HepG2 (cell line): ENCODE measurements around the gene GPC6. TPM values are rescaled to one million over a fixed set of nuclear protein-coding genes. Genes with fewer than 3 reads are reported as not detected.
A peak's percentile ranks its signal among the peaks of the same experiment; 100 is the strongest.

ENCODE experiments used
- CEBPG ChIP-seq: IDR thresholded peaks from 2 replicates; pipeline ENCODE4 v1.6.1; 2016
- EP300 ChIP-seq, 3 experiments: sonication (generic) in 1 of 3; formaldehyde crosslinking in 1 of 3; IDR thresholded peaks; 2 replicates each; pipeline versions ENCODE4 v1.5.1 to v1.6.1; 2011 to 2020; ENCODE audit warnings: low read depth in 2 of 3, low read length in 2 of 3, borderline replicate concordance in 1 of 3, improper control_type of control experiment in 1 of 3, mild to moderate bottlenecking in 1 of 3, missing genetic modification reagents in 1 of 3, moderate library complexity in 1 of 3
- ISL2 ChIP-seq: sonication (generic); formaldehyde crosslinking; IDR thresholded peaks from 2 replicates; pipeline ENCODE4 v1.5.0; 2020; ENCODE audit warnings: missing genetic modification reagents
- PATZ1 ChIP-seq: sonication (generic); formaldehyde crosslinking; IDR thresholded peaks from 2 replicates; pipeline ENCODE4 v1.4.0; 2020; ENCODE audit warnings: missing genetic modification reagents
- POGK ChIP-seq: sonication (generic); formaldehyde crosslinking; conservative IDR thresholded peaks from 2 replicates; pipeline ENCODE4 v1.8.0; 2022; ENCODE audit warnings: mild to moderate bottlenecking, moderate library complexity, missing genetic modification reagents
- POGZ ChIP-seq: sonication (generic); formaldehyde crosslinking; IDR thresholded peaks from 2 replicates; pipeline ENCODE4 v1.4.0; 2020; ENCODE audit warnings: mild to moderate bottlenecking, missing genetic modification reagents
- RARA ChIP-seq: IDR thresholded peaks from 2 replicates; pipeline ENCODE4 v1.6.1; 2016; ENCODE audit warnings: missing genetic modification reagents, missing compliant biosample characterization
- RFXANK ChIP-seq: IDR thresholded peaks from 2 replicates; pipeline ENCODE4 v1.6.1; 2016
- SP4 ChIP-seq: sonication (generic); formaldehyde crosslinking; IDR thresholded peaks from 2 replicates; pipeline ENCODE4 v1.8.1; 2023; ENCODE audit warnings: mild to moderate bottlenecking, missing genetic modification reagents
- XRCC5 ChIP-seq: fragments of 200-400 bp; formaldehyde crosslinking; optimal IDR thresholded peaks from 2 replicates; pipeline ENCODE3; 2017; ENCODE audit warnings: mild to moderate bottlenecking, low read length
- ZFP36L1 ChIP-seq: sonication (generic); formaldehyde crosslinking; IDR thresholded peaks from 2 replicates; pipeline ENCODE4 v1.8.0; 2022; ENCODE audit warnings: mild to moderate bottlenecking, missing genetic modification reagents, moderate library complexity
- ZNF232 ChIP-seq: sonication (generic); formaldehyde crosslinking; IDR thresholded peaks from 2 replicates; pipeline ENCODE4 v1.4.0; 2020; ENCODE audit warnings: missing genetic modification reagents, borderline replicate concordance
- ZNF382 ChIP-seq: sonication (generic); formaldehyde crosslinking; IDR thresholded peaks from 2 replicates; pipeline ENCODE4 v1.5.0; 2020; ENCODE audit warnings: missing genetic modification reagents, mild to moderate bottlenecking, borderline replicate concordance
- ZNF557 ChIP-seq: sonication (generic); formaldehyde crosslinking; IDR thresholded peaks from 2 replicates; pipeline ENCODE4 v1.4.0; 2020; ENCODE audit warnings: missing genetic modification reagents
- ZNF749 ChIP-seq: sonication (generic); formaldehyde crosslinking; IDR thresholded peaks from 2 replicates; pipeline ENCODE4 v1.8.0; 2022; ENCODE audit warnings: mild to moderate bottlenecking, missing genetic modification reagents, moderate library complexity, borderline replicate concordance
- ZNF841 ChIP-seq: sonication (generic); formaldehyde crosslinking; IDR thresholded peaks from 2 replicates; pipeline ENCODE4 v1.8.1; 2023; ENCODE audit warnings: missing genetic modification reagents, borderline replicate concordance
- polyA plus RNA-seq, 8 experiments: library from polyadenylated mRNA; depleted of rRNA in 3 of 8; stranded (reverse) in 7 of 8; unstranded in 1 of 8; fragments of >200 nt; fragmentation: Illumina TruSeq in 4 of 8; extraction: Trizol in 4 of 8; gene quantifications; 2 replicates each; pipeline versions ENCODE4 v1.2.1 to v1.2.3, GENCODE V29; 2011 to 2016; ENCODE audit warnings: low read depth in 4 of 8, missing spikeins in 1 of 8, mixed read lengths in 1 of 8; ENCODE audit not compliant: insufficient read depth in 1 of 8
- total RNA-seq, 5 experiments: library from RNA; depleted of rRNA; stranded (reverse); fragments of >200 nt; fragmentation: Illumina TruSeq; extraction: Trizol; gene quantifications; 2 replicates each; pipeline ENCODE4 v1.2.3, GENCODE V29; 2016; ENCODE audit warnings: low read depth in 1 of 5
- TF ChIP-seq, protein P1 (sequence below): sonication (generic); formaldehyde crosslinking; IDR thresholded peaks from 2 replicates; pipeline ENCODE4 v1.5.0; 2020; ENCODE audit warnings: mild to moderate bottlenecking, missing genetic modification reagents, borderline replicate concordance
- TF ChIP-seq, protein P2 (sequence below): sonication (generic); formaldehyde crosslinking; IDR thresholded peaks from 2 replicates; pipeline ENCODE4 v1.8.0; 2022; ENCODE audit warnings: low read depth, missing genetic modification reagents

GPC6 gene
- total and polyA plus RNA-seq, 2 of the 13 experiments (the other 11 are each of a cell fraction or from before 2014, with no cell fraction given): 24.5 to 33.9 TPM

DNA sequence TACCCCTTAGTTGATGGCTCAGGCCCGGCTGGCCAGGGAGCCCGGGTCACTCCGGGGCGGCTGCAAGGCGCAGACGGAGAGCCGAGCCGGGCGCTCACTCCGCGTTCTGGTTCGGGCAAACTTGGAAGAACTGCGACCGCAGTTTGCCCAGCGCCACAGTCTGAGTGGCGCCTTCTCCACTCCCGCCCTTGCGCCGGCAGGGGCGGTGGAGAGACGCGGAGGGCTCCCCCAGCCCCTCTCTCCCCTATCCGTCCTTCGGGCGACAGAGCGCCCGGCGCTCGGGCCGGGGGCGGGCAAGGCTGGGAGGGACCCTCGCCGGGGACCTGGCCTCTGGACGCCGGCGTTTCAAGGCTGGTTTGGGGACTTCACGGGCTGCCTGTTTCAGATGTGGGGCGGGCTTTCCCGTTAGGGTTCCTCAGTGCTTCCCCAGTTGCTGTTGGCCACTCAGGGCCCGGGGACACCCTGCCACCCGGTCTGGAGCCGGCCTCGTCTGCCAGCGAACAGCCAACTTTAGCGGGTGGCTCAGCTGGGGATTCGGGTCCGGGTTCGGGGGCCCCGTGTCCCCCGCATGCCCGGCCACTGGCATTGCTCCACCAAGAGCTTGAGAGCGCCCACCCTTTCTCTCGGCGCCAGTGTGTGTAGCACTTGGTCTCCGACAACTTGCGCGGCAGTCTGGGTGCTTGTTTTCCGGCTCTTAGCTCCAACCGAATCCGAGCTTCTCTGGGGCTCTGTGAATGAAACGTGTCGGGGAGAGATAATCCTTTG, 1.5 kb downstream of the GPC6 start (continued):
- TF ChIP-seq, protein P1, sequence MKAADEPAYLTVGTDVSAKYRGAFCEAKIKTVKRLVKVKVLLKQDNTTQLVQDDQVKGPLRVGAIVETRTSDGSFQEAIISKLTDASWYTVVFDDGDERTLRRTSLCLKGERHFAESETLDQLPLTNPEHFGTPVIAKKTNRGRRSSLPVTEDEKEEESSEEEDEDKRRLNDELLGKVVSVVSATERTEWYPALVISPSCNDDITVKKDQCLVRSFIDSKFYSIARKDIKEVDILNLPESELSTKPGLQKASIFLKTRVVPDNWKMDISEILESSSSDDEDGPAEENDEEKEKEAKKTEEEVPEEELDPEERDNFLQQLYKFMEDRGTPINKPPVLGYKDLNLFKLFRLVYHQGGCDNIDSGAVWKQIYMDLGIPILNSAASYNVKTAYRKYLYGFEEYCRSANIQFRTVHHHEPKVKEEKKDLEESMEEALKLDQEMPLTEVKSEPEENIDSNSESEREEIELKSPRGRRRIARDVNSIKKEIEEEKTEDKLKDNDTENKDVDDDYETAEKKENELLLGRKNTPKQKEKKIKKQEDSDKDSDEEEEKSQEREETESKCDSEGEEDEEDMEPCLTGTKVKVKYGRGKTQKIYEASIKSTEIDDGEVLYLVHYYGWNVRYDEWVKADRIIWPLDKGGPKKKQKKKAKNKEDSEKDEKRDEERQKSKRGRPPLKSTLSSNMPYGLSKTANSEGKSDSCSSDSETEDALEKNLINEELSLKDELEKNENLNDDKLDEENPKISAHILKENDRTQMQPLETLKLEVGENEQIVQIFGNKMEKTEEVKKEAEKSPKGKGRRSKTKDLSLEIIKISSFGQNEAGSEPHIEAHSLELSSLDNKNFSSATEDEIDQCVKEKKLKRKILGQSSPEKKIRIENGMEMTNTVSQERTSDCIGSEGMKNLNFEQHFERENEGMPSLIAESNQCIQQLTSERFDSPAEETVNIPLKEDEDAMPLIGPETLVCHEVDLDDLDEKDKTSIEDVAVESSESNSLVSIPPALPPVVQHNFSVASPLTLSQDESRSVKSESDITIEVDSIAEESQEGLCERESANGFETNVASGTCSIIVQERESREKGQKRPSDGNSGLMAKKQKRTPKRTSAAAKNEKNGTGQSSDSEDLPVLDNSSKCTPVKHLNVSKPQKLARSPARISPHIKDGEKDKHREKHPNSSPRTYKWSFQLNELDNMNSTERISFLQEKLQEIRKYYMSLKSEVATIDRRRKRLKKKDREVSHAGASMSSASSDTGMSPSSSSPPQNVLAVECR (CRISPR knock-in tag): peak; percentile 53
- TF ChIP-seq ZNF841 (CRISPR knock-in tag) (no peak), ZFP36L1 (CRISPR knock-in tag) (no peak), ISL2 (no peak), EP300 (IDR thresholded peaks at IDR 0.05; ENCODE audit: low read depth in 2 of 2, low read length in 2 of 2) (peak in 1 of 2 experiments; percentile 38; a peak in 1 of 4 replicates), EP300 (CRISPR knock-in tag; IDR thresholded peaks at IDR 0.05; ENCODE audit: borderline replicate concordance) (no peak), ZNF382 (CRISPR knock-in tag) (no peak), CEBPG (CRISPR knock-in tag) (no peak), RFXANK (CRISPR knock-in tag) (no peak), SP4 (CRISPR knock-in tag) (no peak), POGK (CRISPR knock-in tag) (0 out of 2 replicates have a peak, but pooled peaks have one; percentile 44), RARA (peak; percentile 55), ZNF557 (CRISPR knock-in tag) (no peak), ZNF749 (CRISPR knock-in tag) (no peak), XRCC5 (peak; percentile 32), PATZ1 (CRISPR knock-in tag) (peak; percentile 53), ZNF232 (CRISPR knock-in tag) (peak; percentile 51; the same call in 1 of the 2 replicates), POGZ (CRISPR knock-in tag) (peak; percentile 26; the same call in 1 of the 2 replicates)
- TF ChIP-seq, protein P2, sequence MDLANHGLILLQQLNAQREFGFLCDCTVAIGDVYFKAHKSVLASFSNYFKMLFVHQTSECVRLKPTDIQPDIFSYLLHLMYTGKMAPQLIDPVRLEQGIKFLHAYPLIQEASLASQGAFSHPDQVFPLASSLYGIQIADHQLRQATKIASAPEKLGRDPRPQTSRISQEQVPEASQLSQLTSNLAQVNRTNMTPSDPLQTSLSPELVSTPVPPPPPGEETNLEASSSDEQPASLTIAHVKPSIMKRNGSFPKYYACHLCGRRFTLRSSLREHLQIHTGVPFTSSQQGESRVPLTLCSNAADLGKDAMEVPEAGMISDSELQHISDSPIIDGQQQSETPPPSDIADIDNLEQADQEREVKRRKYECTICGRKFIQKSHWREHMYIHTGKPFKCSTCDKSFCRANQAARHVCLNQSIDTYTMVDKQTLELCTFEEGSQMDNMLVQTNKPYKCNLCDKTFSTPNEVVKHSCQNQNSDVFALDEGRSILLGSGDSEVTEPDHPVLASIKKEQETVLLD (CRISPR knock-in tag): no peak
